Activated T-helper 1 cell treated with anti-CD3 and anti-CD28 coated beads, Interleukin-2, amount 50 U/mL, for 16 hours (primary cell): ENCODE results near the gene SDR39U1.

Experiments used
- DNase-seq, 2 donors: peaks; one replicate each; pipeline ENCODE4 v3.0.0-alpha.2; 2020; ENCODE audit warnings: low read depth in 1 of 2, low spot score in 1 of 2

SDR39U1 gene

DNA sequence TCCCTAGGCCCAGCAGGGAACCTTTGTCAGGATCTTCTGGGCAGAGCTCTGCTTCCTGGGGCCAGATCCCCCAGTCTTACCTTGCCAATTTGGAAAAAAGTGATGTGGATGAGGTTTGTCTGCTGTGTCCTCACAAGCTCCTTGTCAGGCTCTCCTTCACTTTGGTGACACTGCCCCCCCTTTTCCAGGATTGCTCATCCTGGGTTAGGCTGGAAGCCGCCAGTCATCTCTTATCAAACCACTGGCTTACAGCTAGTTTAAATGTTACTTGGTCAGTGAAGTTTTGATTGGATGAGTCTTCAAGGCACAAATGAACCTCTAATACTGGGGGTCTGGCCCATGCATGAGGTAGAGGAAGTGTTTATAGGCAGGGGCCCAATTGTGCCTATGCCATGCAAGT, 28.5 kb downstream of the SDR39U1 start:
- no peak for DNase-seq

DNA sequence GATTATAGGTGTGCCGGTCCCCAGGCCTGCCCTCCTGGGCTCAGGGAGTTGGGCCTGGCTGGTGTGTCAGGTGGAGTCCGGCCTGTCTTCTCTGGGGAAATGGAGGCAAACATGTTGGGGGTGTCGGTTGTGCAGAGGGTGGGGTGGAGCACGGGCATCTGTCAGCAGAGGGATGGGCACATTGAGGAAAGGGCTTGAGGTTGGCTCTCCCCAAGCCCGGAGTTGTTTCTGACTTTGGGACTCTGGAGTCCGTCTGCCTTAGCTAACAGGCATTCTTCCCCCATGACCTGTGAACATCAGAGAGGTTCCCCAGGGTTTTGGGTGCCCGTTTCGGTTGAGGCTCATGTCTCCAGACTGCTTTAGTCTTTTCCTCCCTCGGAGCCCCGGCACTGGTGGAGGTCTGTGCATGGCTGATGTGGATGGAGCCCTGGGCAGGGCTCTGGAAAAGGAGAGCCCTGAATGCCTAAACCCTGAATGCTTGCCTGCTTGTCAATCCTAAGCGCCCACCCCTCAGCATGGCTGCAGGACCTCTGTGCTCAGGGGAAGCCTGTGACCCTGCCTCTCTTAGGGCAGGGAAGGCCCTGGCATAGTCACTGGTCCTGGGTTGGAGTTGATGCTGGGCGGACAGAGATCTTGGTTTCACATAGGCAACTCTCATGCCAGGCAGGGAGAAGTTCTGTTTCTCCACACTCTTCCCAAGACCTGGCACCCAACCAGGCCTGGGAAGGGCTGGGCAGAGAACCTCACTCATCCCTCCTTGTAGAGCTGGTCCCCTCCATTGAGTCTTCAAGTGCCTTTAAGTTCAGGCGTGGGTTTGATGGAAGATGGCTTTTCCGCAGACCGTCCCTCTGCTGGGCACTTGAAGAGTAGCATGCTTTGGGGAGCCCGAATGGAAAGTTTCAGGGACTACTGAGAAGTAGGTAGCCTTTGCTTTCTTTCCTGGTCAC, 30.9 kb downstream of the SDR39U1 start:
- DNase-seq = no peak

DNA sequence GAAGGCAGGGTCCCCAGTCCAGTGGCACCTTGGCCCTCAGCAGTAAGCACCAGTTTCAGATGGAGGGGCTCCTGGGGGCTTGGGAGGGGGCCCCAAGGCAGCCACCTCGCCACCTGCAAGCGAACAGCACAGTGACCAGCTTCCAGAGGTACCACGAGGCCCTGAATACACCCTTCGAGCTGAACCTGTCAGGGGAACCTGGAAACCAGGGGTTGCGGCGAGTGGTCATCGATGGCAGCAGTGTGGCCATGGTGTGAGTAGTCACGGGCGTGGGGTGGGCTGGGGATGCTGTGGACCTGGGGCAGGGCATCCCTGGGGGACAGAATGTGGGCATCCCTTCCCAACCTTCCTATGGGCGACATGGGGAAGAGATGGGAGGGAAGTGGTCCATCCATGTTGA, 32.6 kb downstream of the SDR39U1 start:
- no peak for DNase-seq

DNA sequence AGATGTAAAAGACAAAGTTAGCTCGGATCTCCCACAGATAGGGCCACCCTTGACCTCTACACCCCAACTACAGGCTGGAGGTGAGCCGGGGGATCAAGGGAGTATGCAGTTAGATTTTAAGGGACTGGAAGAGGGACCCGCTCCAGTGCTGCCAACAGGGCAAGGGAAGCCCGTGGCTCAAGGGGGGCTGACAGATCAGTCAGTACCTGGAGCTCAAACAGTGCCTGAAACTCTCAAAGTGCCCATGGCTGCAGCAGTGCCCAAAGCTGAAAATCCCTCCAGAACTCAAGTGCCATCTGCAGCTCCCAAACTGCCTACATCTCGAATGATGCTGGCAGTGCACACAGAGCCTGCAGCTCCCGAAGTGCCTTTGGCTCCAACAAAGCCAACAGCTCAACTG, 33.4 kb downstream of the SDR39U1 start:
- DNase-seq = no peak

DNA sequence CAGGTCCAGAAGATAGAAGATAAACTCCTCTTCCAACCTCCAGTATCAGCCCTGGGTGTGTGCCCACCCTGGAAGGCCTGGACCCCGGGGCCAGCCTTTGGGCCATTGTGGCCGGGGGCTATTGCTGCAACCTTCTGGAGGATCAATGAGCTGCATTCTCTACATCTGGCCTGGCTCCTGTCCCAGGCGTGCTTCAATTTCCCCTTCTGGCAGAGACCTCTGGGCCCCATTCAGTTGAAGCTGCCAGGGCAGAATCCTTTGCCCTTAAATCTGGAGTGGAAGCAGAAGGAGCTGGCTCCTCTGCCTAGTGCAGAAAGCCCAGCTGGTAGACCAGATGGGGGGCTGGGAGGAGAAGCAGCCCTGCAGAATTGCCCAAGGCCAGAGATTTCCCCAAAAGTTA, 33.8 kb downstream of the SDR39U1 start:
- no peak for DNase-seq

DNA sequence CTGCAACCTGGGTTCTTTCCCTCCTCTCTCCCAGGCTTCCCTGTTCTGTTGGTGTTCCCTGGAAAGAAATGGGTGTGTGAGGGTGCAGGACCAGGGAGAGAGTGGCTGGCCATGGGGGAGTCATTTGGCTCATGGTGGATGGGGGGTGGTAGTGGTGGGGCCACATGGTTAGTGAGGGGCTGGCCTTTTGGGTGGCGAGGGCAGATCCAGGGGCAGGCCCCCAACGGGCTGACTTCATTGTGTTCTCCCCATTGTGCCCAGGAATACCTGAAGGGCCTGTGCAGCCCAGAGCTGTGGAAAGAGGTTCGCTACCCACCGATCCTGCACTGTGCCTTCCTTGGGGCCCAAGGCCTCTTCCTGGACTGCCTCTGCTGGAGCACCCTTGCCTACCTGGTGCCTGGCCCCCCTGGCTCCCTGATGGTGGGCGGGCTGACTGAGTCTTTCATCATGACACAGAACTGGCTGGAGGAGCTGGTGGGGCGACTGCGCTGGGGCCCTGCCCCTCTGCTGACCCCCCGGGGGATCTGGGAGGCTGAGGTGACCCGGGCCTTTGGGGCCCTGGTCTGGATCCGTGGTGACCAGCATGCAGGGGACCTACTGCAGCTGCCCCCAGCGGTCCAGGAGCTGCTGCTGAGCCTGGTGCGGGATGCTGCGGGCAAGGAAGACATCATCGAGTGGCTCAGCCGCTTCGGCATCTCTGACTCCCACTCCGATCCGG, 34.8 kb downstream of the SDR39U1 start:
- DNase-seq = no peak

DNA sequence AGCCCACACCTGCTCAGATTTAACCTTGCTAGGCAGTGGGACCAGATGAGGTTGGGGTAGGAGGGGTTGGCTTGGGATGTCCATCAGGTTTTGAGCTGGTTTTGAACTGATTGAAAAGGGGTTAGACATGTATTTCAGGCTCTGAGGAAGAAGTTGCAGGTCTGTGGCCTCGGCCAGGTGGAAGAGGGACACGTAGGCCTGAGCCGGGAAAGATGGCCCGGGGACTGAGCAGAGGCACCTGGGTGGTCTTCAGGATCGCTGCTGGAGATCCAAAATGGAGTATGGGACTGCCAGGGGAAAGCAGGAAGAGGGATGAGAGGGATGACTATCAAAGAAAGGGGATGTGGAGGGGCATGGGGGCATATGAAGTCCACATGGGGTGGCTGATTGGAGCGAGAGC, 36.2 kb downstream of the SDR39U1 start:
- no peak for DNase-seq

DNA sequence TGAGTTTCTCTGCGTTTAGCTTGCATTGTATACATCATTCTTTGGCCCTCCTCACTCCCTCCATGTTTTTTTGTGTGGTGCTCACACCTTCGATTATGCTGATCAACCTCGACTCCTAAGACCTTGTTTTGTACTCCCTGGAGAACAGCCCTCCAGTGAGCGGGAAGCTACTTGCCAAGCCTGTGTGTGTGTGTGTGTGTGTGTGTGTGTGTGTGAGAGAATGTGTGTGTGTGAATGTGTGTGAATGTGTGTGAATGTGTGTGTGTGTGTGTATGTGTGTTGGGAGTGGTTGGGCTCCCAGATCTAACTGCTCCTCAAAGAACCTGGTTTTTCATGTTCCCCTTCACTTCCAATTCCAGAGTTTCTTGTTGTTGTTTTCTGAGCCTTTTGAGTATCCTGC, 37.8 kb downstream of the SDR39U1 start:
- no peak for DNase-seq

DNA sequence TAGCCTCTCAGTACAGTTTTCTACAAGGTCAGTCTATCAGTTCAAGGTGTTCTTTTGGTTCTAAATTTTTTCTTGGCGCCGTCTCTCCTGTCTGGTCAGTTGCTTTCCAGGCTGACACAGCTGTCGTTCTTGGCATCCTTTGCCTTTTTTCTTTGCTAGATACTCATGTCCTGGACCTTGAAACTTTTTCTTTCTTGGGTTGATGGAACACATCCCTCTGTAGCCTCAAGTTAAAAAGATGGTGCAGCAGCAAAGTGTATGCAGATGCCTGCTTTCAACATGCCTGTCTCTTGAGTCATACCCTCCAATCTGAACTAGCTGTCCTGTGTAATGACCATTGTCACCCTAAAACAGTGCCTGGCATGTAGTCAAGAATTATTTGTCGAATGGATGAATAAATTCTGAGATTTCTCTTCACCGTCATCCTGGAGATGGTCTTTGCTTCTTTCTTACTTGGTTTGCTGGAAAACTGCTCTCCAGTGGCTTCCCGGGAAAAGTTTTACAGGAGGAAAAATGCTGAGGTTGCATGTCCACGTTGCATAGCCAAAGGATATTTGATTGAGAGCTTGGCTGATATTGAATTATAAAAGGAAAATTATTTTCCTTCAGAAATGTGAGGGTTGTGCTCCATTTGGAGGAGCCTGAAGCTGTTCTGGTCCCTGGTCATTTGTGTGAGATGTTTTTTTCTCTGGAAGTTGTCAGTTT, 39.1 kb downstream of the SDR39U1 start:
- no peak for DNase-seq

DNA sequence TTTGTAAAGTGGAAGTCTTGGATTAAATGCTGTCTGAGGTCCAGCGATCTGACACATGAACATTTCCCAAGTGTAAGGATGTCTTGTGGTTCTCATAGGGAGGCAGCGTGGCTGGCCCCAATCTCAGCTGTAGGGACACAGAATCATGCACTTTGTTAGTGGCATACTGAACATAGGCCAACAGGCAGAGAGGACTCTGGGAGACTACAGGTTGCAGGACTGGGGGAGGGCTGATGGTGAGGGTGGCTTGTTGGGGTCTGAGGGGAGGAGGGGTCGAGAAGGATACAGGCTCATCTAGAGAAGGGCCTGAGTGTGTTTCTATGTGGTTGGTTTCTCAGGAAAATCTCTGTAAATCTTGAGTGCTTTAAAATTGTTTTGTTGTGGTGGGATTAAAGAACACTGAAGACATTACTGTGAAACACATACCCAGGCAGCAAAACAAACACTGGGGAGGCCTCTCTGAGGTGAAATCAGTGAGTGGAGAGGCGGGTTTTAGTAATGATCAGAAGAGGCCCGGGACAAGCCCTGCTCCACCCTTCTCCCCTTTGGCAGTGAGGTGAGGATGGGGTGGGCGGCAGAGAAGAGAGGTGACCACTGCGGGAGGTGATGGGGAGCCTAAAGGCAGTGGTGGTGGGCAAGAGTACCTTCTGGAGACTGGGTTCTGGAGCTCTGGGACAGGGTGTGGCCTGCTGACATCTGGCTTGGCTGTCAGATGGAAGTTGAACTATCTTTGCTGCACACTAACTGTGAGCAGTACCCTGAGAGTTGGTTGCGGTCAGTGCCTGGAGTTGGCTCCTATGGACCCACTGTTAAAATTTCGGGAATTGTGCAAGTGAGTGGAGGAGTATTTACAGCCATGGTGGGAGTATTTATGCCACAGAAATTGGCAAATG, 40.5 kb downstream of the SDR39U1 start:
- DNase-seq = no peak

DNA sequence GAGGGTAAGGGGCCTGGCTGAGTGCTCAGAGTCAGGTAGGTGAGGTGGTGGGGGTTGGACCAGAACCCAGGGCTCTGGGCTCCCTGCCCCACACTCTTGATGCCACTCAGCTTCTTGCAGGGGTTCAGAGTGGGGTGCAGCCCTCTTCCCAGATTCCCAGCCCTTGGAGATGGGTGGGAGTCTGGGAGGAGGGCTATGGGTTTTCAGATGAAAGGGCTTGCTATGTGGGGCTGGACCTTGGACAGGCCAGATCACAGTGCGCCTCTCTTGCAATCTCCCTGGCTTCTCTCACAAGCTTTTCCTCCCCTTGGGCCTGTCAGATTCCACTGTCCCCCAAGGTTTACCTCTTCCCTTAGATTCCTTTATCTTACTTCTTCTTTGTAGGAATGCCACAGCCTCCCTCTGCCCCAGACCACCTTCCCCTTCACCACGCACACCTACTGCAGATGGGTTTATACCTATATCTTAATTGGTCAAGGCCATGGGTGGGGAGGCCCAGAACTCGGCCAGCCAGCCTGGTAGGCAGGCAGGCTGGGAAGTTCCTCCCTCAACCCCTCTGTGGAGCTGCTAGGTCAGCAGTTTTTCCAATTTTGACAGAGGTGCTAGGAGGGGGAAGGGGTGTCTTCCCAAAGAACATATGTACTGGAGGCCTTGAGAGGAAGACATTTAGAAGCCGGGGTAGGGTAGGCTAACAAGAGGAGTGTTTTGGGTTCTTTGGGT, 42.4 kb downstream of the SDR39U1 start:
- no peak for DNase-seq

DNA sequence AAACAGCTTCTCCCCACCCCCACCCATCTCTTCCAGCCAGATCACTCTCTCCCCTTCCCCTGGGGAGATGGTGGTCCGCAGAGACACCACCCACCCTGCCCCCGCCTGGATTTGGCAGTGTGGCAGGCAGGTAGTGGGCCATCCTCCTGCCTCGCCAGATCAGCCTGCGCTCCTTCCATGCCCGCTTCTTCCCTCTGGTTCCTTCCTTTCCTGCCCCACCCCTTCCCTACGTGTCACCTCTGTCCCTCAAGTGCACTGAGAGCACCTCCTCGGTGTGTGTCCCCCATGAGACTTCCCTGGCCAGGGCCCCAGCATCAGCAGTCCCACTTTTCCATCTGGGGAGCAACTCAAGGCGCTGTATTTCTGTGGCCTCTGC, 43.1 kb downstream of the SDR39U1 start:
- no peak for DNase-seq

DNA sequence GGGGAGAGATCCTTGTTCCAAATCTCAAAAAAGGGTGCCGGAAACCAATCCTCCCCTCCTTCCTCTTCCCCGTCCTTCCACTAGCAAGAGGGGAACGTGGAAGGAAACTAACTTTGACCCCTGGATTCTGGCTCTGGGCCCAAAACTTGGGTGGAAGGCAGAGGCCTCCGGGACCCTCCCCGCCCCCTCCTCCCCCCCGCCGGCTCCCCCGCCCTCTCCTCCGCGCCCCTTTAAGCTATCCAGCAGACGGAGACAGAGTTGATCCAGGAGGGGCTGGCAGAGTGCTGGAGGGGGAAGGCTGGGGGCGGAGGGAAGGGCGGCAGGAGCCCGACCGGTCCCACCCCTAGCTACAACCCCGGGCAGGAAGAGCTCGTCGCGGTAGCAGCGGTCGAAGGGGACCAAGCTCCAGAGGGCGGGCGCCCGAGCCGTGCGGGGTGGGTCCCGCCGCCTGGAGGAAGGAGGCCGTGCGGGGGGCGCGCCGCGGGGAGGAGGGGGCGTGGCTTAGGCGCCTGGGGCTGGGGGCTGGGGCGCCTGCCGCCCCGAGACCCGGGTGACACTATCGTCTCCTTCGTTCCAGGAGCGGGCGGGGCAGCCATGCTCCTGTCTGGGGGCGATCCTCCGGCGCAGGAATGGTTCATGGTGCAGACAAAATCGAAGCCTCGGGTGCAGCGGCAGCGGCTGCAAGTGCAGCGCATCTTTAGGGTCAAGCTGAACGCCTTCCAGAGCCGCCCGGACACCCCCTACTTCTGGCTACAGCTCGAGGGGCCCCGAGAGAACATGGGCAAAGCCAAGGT, 43.7 kb downstream of the SDR39U1 start, which contains the start of gene NYNRIN:
TSS of gene NYNRIN (plus strand) at position 351 of the 794 bp plus-strand sequence. CDS start at position 595, 244 bp downstream.
- no peak for DNase-seq

DNA sequence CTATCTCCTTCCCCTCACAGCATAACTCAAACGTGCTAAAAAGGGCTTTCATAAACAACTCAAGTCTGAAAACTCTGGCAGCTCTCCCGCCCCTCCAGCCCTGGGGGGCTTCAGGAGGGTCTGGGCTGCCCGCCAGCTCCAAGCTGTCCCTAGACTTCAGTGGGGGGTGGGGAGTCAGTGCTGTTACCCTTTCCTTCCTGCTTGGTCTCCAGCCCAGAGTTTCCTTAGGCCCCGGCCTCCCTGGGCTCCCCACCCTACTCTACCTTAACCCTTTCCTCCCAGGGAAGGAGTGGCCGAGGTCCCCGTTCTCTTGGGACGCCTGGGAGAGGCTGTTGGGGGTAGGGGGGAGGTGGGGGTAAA, 44.3 kb downstream of the SDR39U1 start:
- no peak for DNase-seq

DNA sequence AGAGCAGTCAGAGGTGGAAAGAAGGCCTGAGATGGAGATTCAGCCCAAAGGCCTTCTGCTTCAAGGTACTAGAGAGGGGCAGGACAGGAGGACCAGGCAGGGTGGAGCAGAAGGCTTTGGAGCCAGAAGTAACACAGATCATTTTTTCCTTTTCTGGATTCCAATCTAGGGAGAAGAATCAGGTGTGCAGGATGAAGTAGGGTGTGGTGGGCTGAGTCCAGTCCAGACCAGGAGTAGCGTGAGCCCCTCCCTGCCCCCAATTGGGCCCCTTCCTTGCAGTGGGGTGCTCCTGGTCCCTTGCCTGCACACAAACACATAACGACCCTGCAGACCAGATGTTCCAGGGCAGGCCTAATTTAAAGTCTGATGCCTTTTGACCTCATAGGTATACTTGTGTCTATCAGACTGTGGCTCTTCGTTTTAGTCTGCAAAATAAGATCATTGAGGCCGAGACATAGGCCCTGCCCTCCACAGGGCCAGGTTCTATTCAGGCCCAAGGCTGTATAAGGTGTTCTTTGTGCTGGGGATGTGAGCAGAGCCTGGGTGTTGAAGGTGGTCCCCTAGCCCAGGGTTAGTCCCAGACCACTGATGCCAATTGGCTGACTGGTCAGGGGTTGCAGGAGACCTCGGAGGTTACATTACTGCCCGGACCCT, 44.8 kb downstream of the SDR39U1 start:
- no peak for DNase-seq

DNA sequence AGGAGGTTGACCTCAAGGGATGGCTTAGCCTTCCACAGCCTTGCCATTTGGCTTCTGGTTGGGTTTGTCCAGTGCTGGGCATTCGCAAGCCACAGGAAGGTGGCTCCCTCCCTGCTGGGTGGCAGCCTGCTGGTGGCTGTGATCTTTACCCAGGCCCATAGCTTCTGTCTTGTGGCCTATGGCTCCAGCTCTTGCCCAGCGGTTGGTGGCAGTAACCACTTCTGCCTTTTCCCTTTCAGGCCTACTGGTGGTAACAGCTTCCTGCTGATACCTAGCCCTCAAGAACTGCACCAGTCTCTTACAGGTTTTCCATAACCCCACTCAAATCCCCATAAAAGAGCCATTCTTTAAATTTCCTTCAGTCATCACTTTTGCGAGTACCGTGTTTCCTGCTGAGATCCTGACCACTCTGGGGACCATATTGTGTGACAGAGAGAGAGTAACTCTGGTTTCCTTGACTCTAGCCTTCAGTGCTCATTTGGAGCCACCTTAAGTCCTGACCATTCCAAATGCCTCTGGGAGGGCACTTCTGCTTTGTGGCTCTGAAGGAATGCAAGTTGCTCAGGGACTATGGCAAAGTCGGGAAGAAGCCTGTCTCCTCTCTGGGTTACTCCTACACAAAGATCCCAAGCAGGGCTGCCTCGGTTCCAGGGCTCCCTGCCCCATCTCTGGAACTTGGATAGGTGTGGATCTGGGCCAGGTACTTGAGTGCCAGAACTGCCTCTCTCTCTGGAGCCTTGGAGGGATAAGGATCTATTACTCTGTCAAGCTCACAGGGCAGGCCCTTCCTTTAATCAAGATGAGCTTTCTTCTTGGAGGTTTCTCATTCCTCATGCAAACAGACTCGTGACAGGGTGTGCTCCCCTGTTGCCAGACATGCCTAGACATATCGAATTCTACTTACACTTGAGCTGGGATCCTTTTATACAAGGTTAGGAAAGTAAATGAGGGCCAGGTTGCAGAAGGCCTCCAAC, 46.7 kb downstream of the SDR39U1 start:
- DNase-seq = no peak

DNA sequence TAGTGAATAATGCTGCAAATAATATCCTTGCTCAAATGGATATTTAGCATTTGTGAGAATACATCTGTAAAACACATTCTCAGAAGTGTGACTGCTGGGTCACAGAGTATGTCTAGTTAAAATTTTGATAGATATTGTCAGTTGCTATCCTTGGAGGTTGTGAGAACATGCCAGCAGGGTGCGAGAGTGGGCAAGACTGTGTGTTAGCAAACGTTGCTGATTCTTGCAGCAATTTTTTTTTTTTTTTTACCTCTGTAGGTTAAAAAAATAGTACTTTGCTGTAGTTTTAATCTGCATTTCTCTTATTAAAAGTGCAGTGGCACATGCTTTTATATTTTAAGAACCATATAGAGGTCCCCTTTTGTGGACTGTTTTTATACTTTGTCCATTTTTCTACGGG, 48.3 kb downstream of the SDR39U1 start:
- DNase-seq = no peak
